ENCODE data around the gene ZNF557.
"Not testable (repeated sequence)": the region's sequence is repeated elsewhere in the genome, so short reads cannot be mapped to it uniquely, and the experiment has no call there.

ZNF557 gene

GRCh38 chr19:7051421-7051820 is 18.1 kb upstream of the ZNF557 start:
- H3K4me2 ChIP-seq (ENCODE audit: low read depth, low read length, poor library complexity, severe bottlenecking), result not testable (repeated sequence)

GRCh38 chr19:7052896-7053295 is 16.6 kb upstream of the ZNF557 start:
- H3K9ac ChIP-seq (ENCODE audit: low read length); H3K9me2 ChIP-seq (replicated peaks; ENCODE audit: insufficient read depth, low read length); H3F3A ChIP-seq (ENCODE audit: insufficient read depth); H3K9me3 ChIP-seq (ENCODE audit: insufficient read depth, low read length); H3K36me3 ChIP-seq (ENCODE audit: low read length); H3K27me3 ChIP-seq (ENCODE audit: low read length); H2AFZ ChIP-seq (ENCODE audit: low read depth, low read length, severe bottlenecking); H3K4me3 ChIP-seq (ENCODE audit: insufficient read depth, low read length, poor library complexity, severe bottlenecking); H3K79me2 ChIP-seq (ENCODE audit: insufficient read depth, low read length); H4K20me1 ChIP-seq (ENCODE audit: low read depth, low read length); H3K4me2 ChIP-seq (ENCODE audit: low read depth, low read length, poor library complexity, severe bottlenecking); H3K27ac ChIP-seq (ENCODE audit: low read depth, low read length): not testable (repeated sequence)

More at GRCh38 chr19:7051421-7051820, 18.1 kb upstream of the ZNF557 start:
- not testable (repeated sequence) for H2AFZ ChIP-seq (ENCODE audit: low read depth, low read length, severe bottlenecking); H4K20me1 ChIP-seq (ENCODE audit: low read depth, low read length); H3K9me3 ChIP-seq (ENCODE audit: insufficient read depth, low read length); H3F3A ChIP-seq (ENCODE audit: insufficient read depth); H3K36me3 ChIP-seq (ENCODE audit: low read length); H3K27me3 ChIP-seq (ENCODE audit: low read length); H3K9me2 ChIP-seq (replicated peaks; ENCODE audit: insufficient read depth, low read length); H3K9ac ChIP-seq (ENCODE audit: low read length); H3K79me2 ChIP-seq (ENCODE audit: insufficient read depth, low read length); H3K4me3 ChIP-seq (ENCODE audit: insufficient read depth, low read length, poor library complexity, severe bottlenecking); H3K27ac ChIP-seq (ENCODE audit: low read depth, low read length)

- H3K9ac ChIP-seq (ENCODE audit: low read length); H3K79me2 ChIP-seq (ENCODE audit: insufficient read depth, low read length); H4K20me1 ChIP-seq (ENCODE audit: low read depth, low read length); H3K27ac ChIP-seq (ENCODE audit: low read depth, low read length); H2AFZ ChIP-seq (ENCODE audit: low read depth, low read length, severe bottlenecking); H3K9me3 ChIP-seq (ENCODE audit: insufficient read depth, low read length); H3K27me3 ChIP-seq (ENCODE audit: low read length); H3K4me3 ChIP-seq (ENCODE audit: insufficient read depth, low read length, poor library complexity, severe bottlenecking); H3F3A ChIP-seq (ENCODE audit: insufficient read depth); H3K36me3 ChIP-seq (ENCODE audit: low read length); H3K4me2 ChIP-seq (ENCODE audit: low read depth, low read length, poor library complexity, severe bottlenecking); H3K9me2 ChIP-seq (replicated peaks; ENCODE audit: insufficient read depth, low read length): not testable (repeated sequence)
These were observed 14.7 kb upstream of the ZNF557 start for GRCh38 chr19:7054635-7055368.

- H4K20me1 ChIP-seq (ENCODE audit: low read depth, low read length); H3K4me2 ChIP-seq (ENCODE audit: low read depth, low read length, poor library complexity, severe bottlenecking); H3K36me3 ChIP-seq (ENCODE audit: low read length); H3K27me3 ChIP-seq (ENCODE audit: low read length); H3K79me2 ChIP-seq (ENCODE audit: insufficient read depth, low read length); H2AFZ ChIP-seq (ENCODE audit: low read depth, low read length, severe bottlenecking); H3K9ac ChIP-seq (ENCODE audit: low read length); H3F3A ChIP-seq (ENCODE audit: insufficient read depth); H3K9me2 ChIP-seq (replicated peaks; ENCODE audit: insufficient read depth, low read length); H3K4me3 ChIP-seq (ENCODE audit: insufficient read depth, low read length, poor library complexity, severe bottlenecking); H3K27ac ChIP-seq (ENCODE audit: low read depth, low read length); H3K9me3 ChIP-seq (ENCODE audit: insufficient read depth, low read length): not testable (repeated sequence)
These were observed 13.8 kb upstream of the ZNF557 start for GRCh38 chr19:7055679-7056078.

- not testable (repeated sequence) for H3K9me2 ChIP-seq (replicated peaks; ENCODE audit: insufficient read depth, low read length); H4K20me1 ChIP-seq (ENCODE audit: low read depth, low read length); H3K4me2 ChIP-seq (ENCODE audit: low read depth, low read length, poor library complexity, severe bottlenecking); H3K79me2 ChIP-seq (ENCODE audit: insufficient read depth, low read length); H2AFZ ChIP-seq (ENCODE audit: low read depth, low read length, severe bottlenecking); H3K4me3 ChIP-seq (ENCODE audit: insufficient read depth, low read length, poor library complexity, severe bottlenecking); H3K27ac ChIP-seq (ENCODE audit: low read depth, low read length); H3F3A ChIP-seq (ENCODE audit: insufficient read depth); H3K9ac ChIP-seq (ENCODE audit: low read length); H3K9me3 ChIP-seq (ENCODE audit: insufficient read depth, low read length); H3K36me3 ChIP-seq (ENCODE audit: low read length); H3K27me3 ChIP-seq (ENCODE audit: low read length)
These were observed 13.1 kb upstream of the ZNF557 start for GRCh38 chr19:7056371-7056770.

GRCh38 chr19:7058576-7058975 is 10.9 kb upstream of the ZNF557 start, which contains the start of gene MBD3L3:
Gene MBD3L3, minus strand, starts transcription at chr19:7058676. Its CDS starts 71 bp downstream, at chr19:7058605.
- H3K9ac ChIP-seq (ENCODE audit: low read length); H3F3A ChIP-seq (ENCODE audit: insufficient read depth); H3K4me2 ChIP-seq (ENCODE audit: low read depth, low read length, poor library complexity, severe bottlenecking); H2AFZ ChIP-seq (ENCODE audit: low read depth, low read length, severe bottlenecking); H3K27ac ChIP-seq (ENCODE audit: low read depth, low read length); H3K9me3 ChIP-seq (ENCODE audit: insufficient read depth, low read length); H4K20me1 ChIP-seq (ENCODE audit: low read depth, low read length); H3K9me2 ChIP-seq (replicated peaks; ENCODE audit: insufficient read depth, low read length); H3K79me2 ChIP-seq (ENCODE audit: insufficient read depth, low read length); H3K27me3 ChIP-seq (ENCODE audit: low read length); H3K4me3 ChIP-seq (ENCODE audit: insufficient read depth, low read length, poor library complexity, severe bottlenecking); H3K36me3 ChIP-seq (ENCODE audit: low read length): not testable (repeated sequence)

- H3F3A ChIP-seq (ENCODE audit: insufficient read depth), result not testable (repeated sequence)
These were observed 9.5 kb upstream of the ZNF557 start for GRCh38 chr19:7059977-7060376.

More at GRCh38 chr19:7059977-7060376, 9.5 kb upstream of the ZNF557 start:
- H3K27me3 ChIP-seq (ENCODE audit: low read length); H3K4me3 ChIP-seq (ENCODE audit: insufficient read depth, low read length, poor library complexity, severe bottlenecking); H2AFZ ChIP-seq (ENCODE audit: low read depth, low read length, severe bottlenecking); H3K9me2 ChIP-seq (replicated peaks; ENCODE audit: insufficient read depth, low read length); H3K9ac ChIP-seq (ENCODE audit: low read length); H3K4me2 ChIP-seq (ENCODE audit: low read depth, low read length, poor library complexity, severe bottlenecking); H3K36me3 ChIP-seq (ENCODE audit: low read length); H3K79me2 ChIP-seq (ENCODE audit: insufficient read depth, low read length); H3K27ac ChIP-seq (ENCODE audit: low read depth, low read length); H4K20me1 ChIP-seq (ENCODE audit: low read depth, low read length); H3K9me3 ChIP-seq (ENCODE audit: insufficient read depth, low read length): not testable (repeated sequence)
